GM12874 (cell line): Measurements from ENCODE around the gene MAP6.

Experiments used
- TF ChIP-seq, protein P1 (sequence below): IDR thresholded peaks from 2 replicates; pipeline ENCODE4 v1.5.1; 2011; ENCODE audit warnings: low read depth, mild to moderate bottlenecking, control low read depth, low read length, moderate library complexity; ENCODE audit not compliant: insufficient read depth

Gene MAP6

DNA sequence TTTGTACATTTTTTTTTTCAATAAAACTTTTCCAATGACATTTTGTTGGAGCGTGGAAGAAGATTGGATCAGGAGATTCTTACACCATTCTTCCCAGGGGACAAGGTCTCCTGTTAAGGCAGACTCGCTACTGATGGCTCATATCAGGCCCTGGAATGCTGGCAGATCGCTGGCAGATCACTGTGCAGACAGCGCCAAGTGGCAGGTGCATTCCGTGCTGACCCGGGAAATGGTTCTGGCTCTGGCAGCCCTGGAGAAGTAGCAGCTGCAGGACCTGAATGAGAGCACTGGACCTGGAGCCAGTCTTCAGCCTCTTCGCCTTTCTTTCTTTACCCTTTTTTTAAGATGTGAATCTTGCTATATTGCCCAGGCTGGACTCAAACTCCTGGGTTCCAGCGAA is 96.1 kb downstream of the MAP6 start:
- TF ChIP-seq, protein P1, sequence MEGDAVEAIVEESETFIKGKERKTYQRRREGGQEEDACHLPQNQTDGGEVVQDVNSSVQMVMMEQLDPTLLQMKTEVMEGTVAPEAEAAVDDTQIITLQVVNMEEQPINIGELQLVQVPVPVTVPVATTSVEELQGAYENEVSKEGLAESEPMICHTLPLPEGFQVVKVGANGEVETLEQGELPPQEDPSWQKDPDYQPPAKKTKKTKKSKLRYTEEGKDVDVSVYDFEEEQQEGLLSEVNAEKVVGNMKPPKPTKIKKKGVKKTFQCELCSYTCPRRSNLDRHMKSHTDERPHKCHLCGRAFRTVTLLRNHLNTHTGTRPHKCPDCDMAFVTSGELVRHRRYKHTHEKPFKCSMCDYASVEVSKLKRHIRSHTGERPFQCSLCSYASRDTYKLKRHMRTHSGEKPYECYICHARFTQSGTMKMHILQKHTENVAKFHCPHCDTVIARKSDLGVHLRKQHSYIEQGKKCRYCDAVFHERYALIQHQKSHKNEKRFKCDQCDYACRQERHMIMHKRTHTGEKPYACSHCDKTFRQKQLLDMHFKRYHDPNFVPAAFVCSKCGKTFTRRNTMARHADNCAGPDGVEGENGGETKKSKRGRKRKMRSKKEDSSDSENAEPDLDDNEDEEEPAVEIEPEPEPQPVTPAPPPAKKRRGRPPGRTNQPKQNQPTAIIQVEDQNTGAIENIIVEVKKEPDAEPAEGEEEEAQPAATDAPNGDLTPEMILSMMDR = no peak

DNA sequence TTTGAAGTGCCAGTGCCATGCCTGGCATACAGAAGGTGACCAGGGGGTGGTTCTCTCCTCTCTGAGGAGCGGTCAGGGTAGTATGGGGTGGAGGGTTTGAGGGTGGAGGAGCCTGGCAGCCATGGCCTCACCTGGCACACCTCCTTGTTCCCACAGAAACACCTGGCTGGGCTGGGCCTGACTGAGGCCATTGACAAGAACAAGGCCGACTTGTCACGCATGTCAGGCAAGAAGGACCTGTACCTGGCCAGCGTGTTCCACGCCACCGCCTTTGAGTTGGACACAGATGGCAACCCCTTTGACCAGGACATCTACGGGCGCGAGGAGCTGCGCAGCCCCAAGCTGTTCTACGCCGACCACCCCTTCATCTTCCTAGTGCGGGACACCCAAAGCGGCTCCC is 97.2 kb downstream of the MAP6 start:
- TF ChIP-seq, protein P1 = no peak

DNA sequence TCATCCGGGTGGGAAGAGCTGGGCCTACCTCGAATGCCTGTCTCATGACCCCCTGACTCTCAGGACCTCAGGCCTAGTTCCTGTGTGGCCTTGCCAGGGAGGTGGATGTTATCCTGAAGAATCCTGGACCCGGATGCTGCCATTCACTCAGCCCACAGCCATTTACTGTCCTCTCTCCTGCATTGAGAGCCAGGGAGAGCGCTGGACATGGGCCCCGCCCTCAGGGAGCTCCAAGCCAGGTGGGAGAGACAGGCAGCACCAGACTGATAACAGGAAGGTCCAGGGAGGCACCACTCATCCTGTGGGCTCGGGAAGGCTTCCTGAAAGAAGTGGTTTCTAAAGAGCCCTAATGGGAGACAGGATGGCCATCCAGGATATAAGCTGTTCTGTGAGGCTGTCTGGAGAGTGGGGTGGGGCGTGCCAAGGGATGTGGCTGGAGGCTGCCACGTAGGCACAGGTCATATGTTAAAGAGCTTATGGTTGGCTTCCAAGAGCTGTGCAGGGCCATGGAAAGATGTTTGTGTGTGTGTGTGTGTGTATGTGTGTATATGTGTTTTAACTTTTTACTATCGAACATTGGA is 98.2 kb downstream of the MAP6 start:
- TF ChIP-seq, protein P1 = no peak

DNA sequence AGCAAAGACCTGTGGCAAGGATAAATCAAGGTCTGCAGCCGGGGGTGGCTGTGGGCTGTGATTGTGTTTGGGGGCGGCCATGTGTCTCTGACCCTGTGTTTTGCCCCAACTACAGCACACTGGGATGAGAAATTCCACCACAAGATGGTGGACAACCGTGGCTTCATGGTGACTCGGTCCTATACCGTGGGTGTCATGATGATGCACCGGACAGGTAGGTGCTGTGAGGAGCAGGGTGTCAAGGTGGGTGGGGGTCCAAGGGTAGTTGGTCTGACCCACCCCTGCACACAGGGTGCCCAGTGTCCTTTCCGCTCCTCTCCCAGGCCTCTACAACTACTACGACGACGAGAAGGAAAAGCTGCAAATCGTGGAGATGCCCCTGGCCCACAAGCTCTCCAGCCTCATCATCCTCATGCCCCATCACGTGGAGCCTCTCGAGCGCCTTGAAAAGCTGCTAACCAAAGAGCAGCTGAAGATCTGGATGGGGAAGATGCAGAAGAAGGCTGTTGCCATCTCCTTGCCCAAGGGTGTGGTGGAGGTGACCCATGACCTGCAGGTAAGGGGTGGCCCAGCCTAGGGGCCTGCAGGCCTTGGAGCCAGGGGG is 100.1 kb downstream of the MAP6 start:
- TF ChIP-seq, protein P1 = no peak

DNA sequence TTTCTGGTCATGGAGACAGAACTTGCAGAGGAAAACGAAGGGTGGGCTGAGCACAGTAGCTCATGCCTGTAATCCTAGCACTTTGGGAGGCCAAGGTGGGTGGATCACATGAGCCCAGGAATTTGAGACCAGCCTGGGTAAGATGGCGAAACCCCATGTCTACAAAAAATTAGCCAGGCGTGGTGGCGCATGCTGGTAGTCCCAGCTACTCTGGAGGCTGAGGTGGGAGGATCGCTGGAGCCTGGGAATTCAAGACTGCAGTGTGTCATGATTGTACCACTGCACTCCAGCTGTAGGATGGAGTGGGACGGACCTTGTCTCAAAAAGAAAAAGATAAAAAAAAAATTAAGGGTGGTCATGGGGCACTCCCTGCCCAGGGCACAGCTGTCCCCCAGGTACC is 100.9 kb downstream of the MAP6 start:
- TF ChIP-seq, protein P1 = no peak

DNA sequence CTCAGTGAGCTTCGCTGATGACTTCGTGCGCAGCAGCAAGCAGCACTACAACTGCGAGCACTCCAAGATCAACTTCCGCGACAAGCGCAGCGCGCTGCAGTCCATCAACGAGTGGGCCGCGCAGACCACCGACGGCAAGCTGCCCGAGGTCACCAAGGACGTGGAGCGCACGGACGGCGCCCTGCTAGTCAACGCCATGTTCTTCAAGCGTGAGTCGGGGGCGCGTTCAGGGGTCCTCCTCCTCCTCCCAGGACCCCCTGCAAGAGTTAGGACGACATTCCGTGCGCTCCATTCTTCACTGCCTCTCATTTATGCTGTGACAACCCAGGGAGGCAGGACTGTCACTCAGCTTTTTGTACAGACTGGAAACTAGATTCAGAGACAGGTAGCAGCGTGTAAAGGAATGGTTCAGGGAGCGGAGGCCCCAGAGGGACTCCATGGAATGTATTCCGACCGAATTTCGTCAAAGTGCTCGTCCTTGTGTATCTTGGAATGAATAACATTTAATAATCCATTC is 102.0 kb downstream of the MAP6 start:
- TF ChIP-seq, protein P1 = no peak

DNA sequence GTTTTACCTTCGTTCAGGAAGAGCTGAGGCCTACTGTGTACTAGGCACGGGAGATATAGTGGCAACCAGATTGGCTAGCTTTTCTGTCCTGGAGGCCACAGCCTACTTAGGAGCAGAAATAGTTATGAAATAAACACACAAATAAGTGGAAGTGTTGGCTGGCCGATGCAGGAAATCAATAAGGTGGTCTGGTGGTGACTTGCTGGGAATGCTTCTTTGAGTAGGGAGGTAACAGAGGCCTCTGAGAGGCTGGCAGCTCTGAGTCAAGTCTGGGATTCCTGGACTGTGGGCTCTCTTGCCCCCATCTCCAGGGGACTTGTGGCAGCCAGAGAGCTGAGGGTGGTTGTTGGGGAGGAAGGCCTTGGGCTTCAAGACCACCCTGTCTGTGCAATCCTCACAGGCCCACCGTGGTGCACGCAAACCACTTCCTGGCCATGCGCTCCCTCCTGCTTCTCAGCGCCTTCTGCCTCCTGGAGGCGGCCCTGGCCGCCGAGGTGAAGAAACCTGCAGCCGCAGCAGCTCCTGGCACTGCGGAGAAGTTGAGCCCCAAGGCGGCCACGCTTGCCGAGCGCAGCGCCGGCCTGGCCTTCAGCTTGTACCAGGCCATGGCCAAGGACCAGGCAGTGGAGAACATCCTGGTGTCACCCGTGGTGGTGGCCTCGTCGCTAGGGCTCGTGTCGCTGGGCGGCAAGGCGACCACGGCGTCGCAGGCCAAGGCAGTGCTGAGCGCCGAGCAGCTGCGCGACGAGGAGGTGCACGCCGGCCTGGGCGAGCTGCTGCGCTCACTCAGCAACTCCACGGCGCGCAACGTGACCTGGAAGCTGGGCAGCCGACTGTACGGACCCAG is 102.7 kb downstream of the MAP6 start:
- TF ChIP-seq, protein P1 = no peak
